ACC112 (cell line): ENCODE measurements around the gene PCGF5.
"Not testable (repeated sequence)": the region's sequence is repeated elsewhere in the genome, so short reads cannot be mapped to it uniquely, and the experiment has no call there.

ENCODE experiments used
- H2AFZ ChIP-seq: fragments of 200-600 bp; sonication (generic); one replicate; pipeline ENCODE4 v1.6.0; 2017; ENCODE audit warnings: antibody characterized with exemption, low read length; ENCODE audit not compliant: unreplicated experiment
- H3K27ac ChIP-seq: fragments of 200-600 bp; sonication (generic); 2 replicates; pipeline ENCODE4 v1.5.1; 2014; ENCODE audit warnings: low read depth, mild to moderate bottlenecking, antibody characterized with exemption, low read length, moderate library complexity
- H3K27me3 ChIP-seq: fragments of 200-600 bp; sonication (generic); 2 replicates; pipeline ENCODE4 v1.6.1; 2014; ENCODE audit warnings: mild to moderate bottlenecking, antibody characterized with exemption, low read length, moderate library complexity, mixed read lengths; ENCODE audit not compliant: insufficient read depth
- H3K36me3 ChIP-seq: fragments of 200-600 bp; sonication (generic); 2 replicates; pipeline ENCODE4 v1.6.1; 2016; ENCODE audit warnings: mild to moderate bottlenecking, antibody characterized with exemption, low read length, moderate library complexity, mixed read lengths; ENCODE audit not compliant: insufficient read depth
- H3K4me1 ChIP-seq: fragments of 200-600 bp; sonication (generic); one replicate; pipeline ENCODE4 v1.6.1; 2016; ENCODE audit warnings: low read length, mixed read lengths; ENCODE audit not compliant: insufficient read depth, unreplicated experiment, control insufficient read depth
- H3K4me3 ChIP-seq: fragments of 200-600 bp; sonication (generic); 2 replicates; pipeline ENCODE4 v1.5.1; 2014; ENCODE audit warnings: mild to moderate bottlenecking, low read depth, low read length
- H3K79me2 ChIP-seq: fragments of 200-600 bp; sonication (generic); one replicate; pipeline ENCODE4 v1.6.0; 2016; ENCODE audit warnings: low read length; ENCODE audit not compliant: control insufficient read depth, unreplicated experiment, insufficient read depth

The PCGF5 gene

GRCh38 chr10:91239789-91240188, 19.3 kb downstream of the PCGF5 start:
- no peak overlapping the region for H3K27ac ChIP-seq
- no peak overlapping the region for H3K4me3 ChIP-seq
- no peak overlapping the region for H2AFZ ChIP-seq
- H3K79me2 ChIP-seq, result no peaks in the 10 kb centered on the region
- no peaks in the 10 kb centered on the region for H3K4me1 ChIP-seq
- no peaks in the 10 kb centered on the region for H3K27me3 ChIP-seq
- H3K36me3 ChIP-seq, result no peaks in the 10 kb centered on the region

GRCh38 chr10:91242940-91243339, 22.5 kb downstream of the PCGF5 start:
- no peak overlapping the region for H2AFZ ChIP-seq
- no peak overlapping the region for H3K4me3 ChIP-seq
- no peaks in the 10 kb centered on the region for H3K27me3 ChIP-seq
- no peak overlapping the region for H3K27ac ChIP-seq
- no peaks in the 10 kb centered on the region for H3K36me3 ChIP-seq
- H3K79me2 ChIP-seq, result no peaks in the 10 kb centered on the region
- peaks cover 21% of the 10 kb centered on the region for H3K4me1 ChIP-seq

- H3K4me1 ChIP-seq, result peaks cover 25% of the 10 kb centered on the region
- no peaks in the 10 kb centered on the region for H3K27me3 ChIP-seq
- no peak overlapping the region for H3K4me3 ChIP-seq
- H2AFZ ChIP-seq, result no peak overlapping the region
- H3K36me3 ChIP-seq, result no peaks in the 10 kb centered on the region
- no peaks in the 10 kb centered on the region for H3K79me2 ChIP-seq
- peak overlapping the region; percentile 48 for H3K27ac ChIP-seq
Measured at GRCh38 chr10:91247360-91248111, 27.1 kb downstream of the PCGF5 start.

GRCh38 chr10:91249700-91250099, 29.2 kb downstream of the PCGF5 start:
- Histone ChIP-seq H3K27me3 (no peaks in the 10 kb centered on the region), H3K27ac (no peak overlapping the region), H3K79me2 (no peaks in the 10 kb centered on the region), H3K4me1 (peaks cover 25% of the 10 kb centered on the region), H3K4me3 (no peak overlapping the region), H2AFZ (no peak overlapping the region), H3K36me3 (0 out of 2 replicates have a peak, but pooled peaks cover 3% of the 10 kb centered on the region)

GRCh38 chr10:91250341-91250740, 29.9 kb downstream of the PCGF5 start:
- Histone ChIP-seq H3K36me3 (peaks cover 10% of the 10 kb centered on the region; the same call in 1 of the 2 replicates), H3K79me2 (no peaks in the 10 kb centered on the region), H3K27ac (no peak overlapping the region), H3K4me1 (peaks cover 25% of the 10 kb centered on the region), H2AFZ (no peak overlapping the region), H3K4me3 (no peak overlapping the region), H3K27me3 (no peaks in the 10 kb centered on the region)

- H3K4me3 ChIP-seq, result no peak overlapping the region
- H3K36me3 ChIP-seq, result peaks cover 19% of the 10 kb centered on the region; the same call in 1 of the 2 replicates
- peaks cover 16% of the 10 kb centered on the region for H3K4me1 ChIP-seq
- H3K27me3 ChIP-seq, result no peaks in the 10 kb centered on the region
- H3K27ac ChIP-seq, result no peak overlapping the region
- H2AFZ ChIP-seq, result no peak overlapping the region
- no peaks in the 10 kb centered on the region for H3K79me2 ChIP-seq
Measured at GRCh38 chr10:91251430-91252056, 31.1 kb downstream of the PCGF5 start.

GRCh38 chr10:91253300-91253699, 32.8 kb downstream of the PCGF5 start:
- H3K36me3 ChIP-seq, result peaks cover 21% of the 10 kb centered on the region; the same call in 1 of the 2 replicates
- H3K79me2 ChIP-seq, result no peaks in the 10 kb centered on the region

GRCh38 chr10:91257310-91257709, 36.8 kb downstream of the PCGF5 start:
- H3K4me1 ChIP-seq, result no peaks in the 10 kb centered on the region
- peaks cover 30% of the 10 kb centered on the region for H3K36me3 ChIP-seq
- H3K79me2 ChIP-seq, result no peaks in the 10 kb centered on the region
- no peak overlapping the region for H3K4me3 ChIP-seq
- no peaks in the 10 kb centered on the region for H3K27me3 ChIP-seq
- H2AFZ ChIP-seq, result no peak overlapping the region
- no peak overlapping the region for H3K27ac ChIP-seq

More at GRCh38 chr10:91253300-91253699, 32.8 kb downstream of the PCGF5 start:
- Histone ChIP-seq H3K27ac (no peak overlapping the region), H3K4me3 (no peak overlapping the region), H3K4me1 (no peaks in the 10 kb centered on the region), H2AFZ (no peak overlapping the region), H3K27me3 (no peaks in the 10 kb centered on the region)

GRCh38 chr10:91260417-91260816, 40.0 kb downstream of the PCGF5 start:
- not testable (repeated sequence) for H3K27me3 ChIP-seq, H3K4me1 ChIP-seq, H3K79me2 ChIP-seq, H3K4me3 ChIP-seq, H3K27ac ChIP-seq, H2AFZ ChIP-seq
- H3K36me3 ChIP-seq, result peaks cover 20% of the 10 kb centered on the region

GRCh38 chr10:91271886-91272285, 51.4 kb downstream of the PCGF5 start:
- no peak overlapping the region for H3K27ac ChIP-seq
- no peaks in the 10 kb centered on the region; the same call in 1 of the 2 replicates for H3K36me3 ChIP-seq
- H2AFZ ChIP-seq, result no peak overlapping the region

More at GRCh38 chr10:91271886-91272285, 51.4 kb downstream of the PCGF5 start:
- Histone ChIP-seq H3K4me3 (no peak overlapping the region), H3K79me2 (no peaks in the 10 kb centered on the region), H3K27me3 (no peaks in the 10 kb centered on the region), H3K4me1 (no peaks in the 10 kb centered on the region)
